K562 (cell line): ENCODE results near the gene ITGAD. TPM values are rescaled to one million over a fixed set of nuclear protein-coding genes. Genes with fewer than 3 reads are reported as not detected.
A peak's percentile ranks its signal among the peaks of the same experiment; 100 is the strongest.

Source experiments
- ATAC-seq: fragments of 200-7000 bp; cut with Tn5 transposase; 3 replicates; pipeline ENCODE4 v1.9.1; 2020; ENCODE audit warnings: moderate library complexity
- BruUV-seq: library from RNA; stranded (reverse); fragments of 400-500 nt; replicated peaks from 2 replicates; lab custom pipeline; 2021; lab: Mats Ljungman, UMichigan
- CTCF ChIA-PET: fragments of 300-600 bp; formaldehyde crosslinking; extraction: SDS; loops from one replicate; lab custom pipeline; 2021; ENCODE audit warnings: low intra/inter-chr PET ratio; lab: Yijun Ruan, JAX
- POLR2A ChIA-PET: fragments of 300-600, 350-650 bp; sonication (Branson Sonifier 250); formaldehyde crosslinking; extraction: SDS; loops from one replicate; lab custom pipeline; 2021; ENCODE audit warnings: antibody characterized with exemption, inconsistent platforms; lab: Yijun Ruan, JAX
- DNase-seq, 4 experiments: peaks; one replicate each; pipeline versions ENCODE4 v3.0.0 to v3.0.0-alpha.2; 2011 to 2018; ENCODE audit warnings: low spot score in 3 of 4, mixed read lengths in 3 of 4; ENCODE audit errors: extremely low read depth in 1 of 4
- FAIRE-seq: peaks from 2 replicates; lab custom pipeline; 2011; peaks lifted over from hg19 to GRCh38; lab: Jason Lieb, UNC
- H2AFZ ChIP-seq: 2 replicates; pipeline ENCODE4 v1.6.0; 2011; ENCODE audit warnings: low read depth, low read length, control low read depth, inconsistent platforms
- H3K27ac ChIP-seq: fragments of 200-600 bp; 3 replicates; pipeline ENCODE4 v1.8.0; 2011; ENCODE audit warnings: low read depth, mild to moderate bottlenecking, control low read depth, inconsistent platforms, low read length, moderate library complexity, mixed read lengths; ENCODE audit errors: extremely low read depth
- H3K27me3 ChIP-seq, 2 experiments: fragments of 300-600 bp in 1 of 2; 2 replicates in 1 of 2; 3 replicates in 1 of 2; pipeline versions ENCODE4 v1.6.0 to v1.8.0; 2011; ENCODE audit warnings: inconsistent platforms in 2 of 2, low read length in 2 of 2, mild to moderate bottlenecking in 1 of 2, mixed read lengths in 1 of 2, moderate library complexity in 1 of 2; ENCODE audit not compliant: control insufficient read depth in 2 of 2, insufficient read depth in 2 of 2
- H3K36me3 ChIP-seq: fragments of 300-600 bp; 3 replicates; pipeline ENCODE4 v1.8.0; 2011; ENCODE audit warnings: mild to moderate bottlenecking, low read length, inconsistent platforms; ENCODE audit not compliant: control insufficient read depth, insufficient read depth
- H3K4me1 ChIP-seq, 2 experiments: fragments of 200-600 bp in 1 of 2; replicated peaks in 1 of 2; 2 replicates in 1 of 2; 3 replicates in 1 of 2; pipeline versions ENCODE4 v1.5.1 to v1.8.0; 2011; ENCODE audit warnings: inconsistent platforms in 2 of 2, low read length in 2 of 2, mild to moderate bottlenecking in 1 of 2, mixed read lengths in 1 of 2, moderate library complexity in 1 of 2; ENCODE audit not compliant: control insufficient read depth in 2 of 2, insufficient read depth in 2 of 2
- H3K4me2 ChIP-seq: 2 replicates; pipeline ENCODE4 v1.6.1; 2011; ENCODE audit warnings: low read length, control low read depth, inconsistent platforms, mixed read lengths; ENCODE audit not compliant: insufficient read depth
- H3K4me3 ChIP-seq: fragments of 200-600 bp; sonication (generic), shearing (Covaris generic); 2 replicates; pipeline ENCODE4 v1.5.1; 2016; ENCODE audit warnings: control low read depth, inconsistent platforms
- H3K79me2 ChIP-seq: fragments of 200-600 bp; 3 replicates; pipeline ENCODE4 v1.8.0; 2011; ENCODE audit warnings: low read length, inconsistent platforms; ENCODE audit not compliant: control insufficient read depth, insufficient read depth
- H3K9ac ChIP-seq, 2 experiments: 2 replicates each; pipeline versions ENCODE4 v1.6.0 to v1.6.1; 2011; ENCODE audit warnings: low read depth in 2 of 2, low read length in 2 of 2, control low read depth in 1 of 2, inconsistent platforms in 1 of 2, mild to moderate bottlenecking in 1 of 2, mixed read lengths in 1 of 2; ENCODE audit not compliant: insufficient read depth in 1 of 2
- H3K9me1 ChIP-seq: one replicate; pipeline ENCODE4 v1.6.0; 2011; ENCODE audit warnings: inconsistent platforms, mild to moderate bottlenecking, low read length, moderate library complexity; ENCODE audit not compliant: control insufficient read depth, insufficient read depth
- H3K9me3 ChIP-seq: replicated peaks from 2 replicates; pipeline ENCODE4 v1.5.1; 2011; ENCODE audit warnings: low read depth, low read length, inconsistent platforms; ENCODE audit not compliant: control insufficient read depth, insufficient read depth
- H4K20me1 ChIP-seq: replicated peaks from 2 replicates; pipeline ENCODE4 v1.6.1; 2011; ENCODE audit warnings: low read length, inconsistent platforms, mixed read lengths; ENCODE audit not compliant: control insufficient read depth, insufficient read depth
- AFF4 ChIP-seq: sonication (generic); formaldehyde crosslinking; IDR thresholded peaks from 2 replicates; pipeline ENCODE4 v1.8.0; 2023; ENCODE audit warnings: mild to moderate bottlenecking, missing genetic modification reagents
- FUS ChIP-seq: fragments of 200-400 bp; formaldehyde crosslinking; optimal IDR thresholded peaks from 2 replicates; pipeline ENCODE3; 2017; ENCODE audit warnings: low read depth, low read length
- HMG20A ChIP-seq: fragments of 450-650 bp; formaldehyde crosslinking; conservative IDR thresholded peaks from 2 replicates; pipeline ENCODE4 v1.4.0; 2020; ENCODE audit warnings: mild to moderate bottlenecking, mixed read lengths
- IFI16 ChIP-seq: fragments of 250-450 bp; sonication (Bioruptor Pico); IDR thresholded peaks from 2 replicates; pipeline ENCODE4 v2.1.2; 2022; ENCODE audit warnings: mild to moderate bottlenecking, inconsistent platforms
- MEF2D ChIP-seq: conservative IDR thresholded peaks from 2 replicates; pipeline ENCODE4 v1.6.1; 2016; ENCODE audit warnings: low read depth, missing genetic modification characterization, missing compliant biosample characterization
- RBBP5 ChIP-seq: fragments of 200-600 bp; sonication (generic); IDR thresholded peaks from 2 replicates; pipeline ENCODE4 v1.6.1; 2012; ENCODE audit warnings: borderline replicate concordance, mild to moderate bottlenecking, low read length, control low read depth, inconsistent platforms; ENCODE audit not compliant: insufficient read depth, poor library complexity, severe bottlenecking
- SRSF3 ChIP-seq: fragments of 200-400 bp; formaldehyde crosslinking; IDR thresholded peaks from 2 replicates; pipeline ENCODE4 v1.6.1; 2016; ENCODE audit warnings: mild to moderate bottlenecking, low read length, moderate library complexity; ENCODE audit not compliant: insufficient read depth
- ZNF184 ChIP-seq: sonication (generic); formaldehyde crosslinking; IDR thresholded peaks from 2 replicates; pipeline ENCODE4 v1.5.0; 2020; ENCODE audit warnings: missing genetic modification reagents
- ZNF354B ChIP-seq: fragments of 250-450 bp; sonication (Bioruptor Pico); IDR thresholded peaks from 2 replicates; pipeline ENCODE4 v1.4.0; 2020
- WGBS: fragments of 100-300 bp; shearing (Covaris generic); methylation state at CpG from one replicate; pipeline ENCODE4 v1.1.6; 2016; ENCODE audit warnings: low coverage, mixed read lengths; ENCODE audit not compliant: insufficient coverage; ENCODE audit errors: missing lambda C conversion rate; 5-methylcytosine and 5-hydroxymethylcytosine counted together
- in situ Hi-C: fragments of 300-500 bp; cut with MboI; formaldehyde crosslinking; loops from 4 replicates; pipeline ENCODE4 v1.15.0; 2018; ENCODE audit warnings: inconsistent platforms, mixed read lengths
- intact Hi-C: fragments of 100-400 bp; cut with micrococcal nuclease; formaldehyde crosslinking; loops from 2 replicates; pipeline ENCODE4 v1.14.2; 2022
- polyA plus RNA-seq, 8 experiments: library from polyadenylated mRNA; depleted of rRNA in 4 of 8; stranded (reverse) in 5 of 8; unstranded in 3 of 8; fragments of >200 nt; fragmentation: Nextera tagmentation in 2 of 8; fragmentation: Illumina TruSeq in 1 of 8; extraction: Ambion mirVana in 2 of 8; extraction: Trizol in 1 of 8; gene quantifications; 2 replicates each; pipeline versions ENCODE4 v1.2.1 to v1.2.3, GENCODE V29; 2011 to 2014; ENCODE audit warnings: inconsistent platforms in 1 of 8, missing spikeins in 1 of 8
- total RNA-seq, 7 experiments: library from RNA; depleted of rRNA in 6 of 7; stranded (reverse); fragments of >200 nt in 6 of 7; fragmentation: Illumina TruSeq in 2 of 7; extraction: Trizol in 2 of 7; gene quantifications; 2 replicates each; pipeline versions ENCODE4 v1.2.1 to v1.2.3, GENCODE V29; 2011 to 2021; ENCODE audit warnings: low replicate concordance in 1 of 7
- TF ChIP-seq, protein P1 (sequence below): sonication (generic); formaldehyde crosslinking; IDR thresholded peaks from 2 replicates; pipeline ENCODE4 v1.8.0; 2023; ENCODE audit warnings: missing genetic modification reagents, mild to moderate bottlenecking, borderline replicate concordance

ITGAD gene
- total and polyA plus RNA-seq, 9 of the 15 experiments (the other 6 are each of a cell fraction or from before 2014, with no cell fraction given): not detected

DNA sequence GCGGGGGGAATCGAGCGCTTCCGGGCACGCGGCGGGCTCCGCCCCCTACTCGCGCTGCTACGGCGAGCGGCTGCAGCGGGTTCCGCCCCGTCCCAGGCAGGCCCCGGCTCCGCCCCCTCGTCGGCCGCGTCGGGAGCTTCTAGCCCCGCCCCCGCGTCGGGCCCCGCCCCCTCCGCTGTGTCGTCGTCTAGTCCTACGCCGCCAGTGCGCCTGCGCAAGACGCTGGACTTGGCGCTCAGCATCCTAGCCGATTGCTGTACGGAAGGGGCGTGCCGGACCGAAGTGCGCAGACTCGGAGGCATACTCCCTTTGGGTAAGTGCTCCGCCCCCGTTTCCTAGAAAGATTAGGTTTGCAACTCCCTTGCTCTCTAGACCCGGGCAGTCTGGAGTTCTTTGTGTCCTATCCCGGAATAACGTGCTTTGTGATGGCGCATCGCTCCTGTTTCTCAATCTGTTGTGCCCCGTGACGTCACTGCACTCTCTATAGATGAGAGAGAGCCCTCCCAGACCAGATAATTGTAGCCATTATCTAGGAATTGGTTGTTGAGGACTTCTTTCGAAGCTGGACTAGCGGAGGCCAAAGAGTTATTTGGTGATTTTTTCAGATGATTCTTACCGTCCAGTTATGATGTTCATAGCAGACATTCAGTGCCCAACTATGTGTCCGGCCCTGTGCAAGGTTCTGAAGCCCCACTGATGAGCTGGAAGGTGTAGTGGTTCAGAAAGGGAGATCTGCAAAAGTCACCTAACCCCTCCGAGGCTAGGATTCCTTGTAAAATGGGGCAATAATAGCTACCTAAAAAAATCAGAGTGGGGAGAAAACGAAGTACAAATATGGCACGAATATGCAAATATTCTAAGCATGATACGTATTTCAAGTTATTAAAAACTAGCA lies 66.8 kb downstream of the ITGAD start:
- peaks cover 4% of the 10 kb centered on the region for H4K20me1 ChIP-seq
- peak overlapping the region; percentile 83 for H3K4me3 ChIP-seq
- DNase-seq: peak; percentile 95 to 99 (median 96)
- H3K27me3 ChIP-seq: no peaks in the 10 kb centered on the region
- no peaks in the 10 kb centered on the region for H3K9me3 ChIP-seq
- H3K4me2 ChIP-seq: peak overlapping the region; percentile 97
- intact Hi-C loops: loop anchor here (5.0 to 10.0 kb wide), 3 partner anchors 47 to 505 kb away; partner anchors contain the start of genes RUSF1 and SETD1A
- H2AFZ ChIP-seq: peak overlapping the region; percentile 99
- H3K4me1 ChIP-seq: peaks cover 24 to 50% of the 10 kb centered on the region in 2 experiments
- peak; percentile 98 for FAIRE-seq
- peaks cover 53% of the 10 kb centered on the region; the same call in 2 of the 3 replicates for H3K36me3 ChIP-seq
- ChIA-PET CTCF (interaction anchor here (0.6 to 1.0 kb wide), 5 partner anchors 237 to 459 kb away, joined by 3 to 4 read pairs (median 3); no protein-coding TSS in a partner anchor), POLR2A (interaction anchor here (0.6 to 1.9 kb wide), 17 partner anchors 8 to 901 kb away, joined by 3 to 15 read pairs (median 4); partner anchors contain the start of genes FUS and RUSF1)
- no peaks in the 10 kb centered on the region for H3K9me1 ChIP-seq
- under 1% methylated on average over 45 of the region's 61 CpGs for WGBS
- H3K79me2 ChIP-seq: peaks cover 54% of the 10 kb centered on the region
- peak overlapping the region; percentile 98 to 100 for H3K9ac ChIP-seq
- ATAC-seq: peak; percentile 82
- peak overlapping the region; percentile 99 for H3K27ac ChIP-seq
- in situ Hi-C loops: loop anchor here (10.0 kb wide), 1 partner anchor 235 kb away; no protein-coding TSS in a partner anchor
- BruUV-seq: no TSS peak
- TF ChIP-seq MEF2D (tag) (no peak), ZNF354B (CRISPR knock-in tag) (no peak), IFI16 (CRISPR knock-in tag) (no peak), ZNF184 (no peak), SRSF3 (no peak), FUS (no peak), AFF4 (CRISPR knock-in tag) (no peak), HMG20A (CRISPR knock-in tag) (no peak), RBBP5 (peak; percentile 10)
- TF ChIP-seq, protein P1, sequence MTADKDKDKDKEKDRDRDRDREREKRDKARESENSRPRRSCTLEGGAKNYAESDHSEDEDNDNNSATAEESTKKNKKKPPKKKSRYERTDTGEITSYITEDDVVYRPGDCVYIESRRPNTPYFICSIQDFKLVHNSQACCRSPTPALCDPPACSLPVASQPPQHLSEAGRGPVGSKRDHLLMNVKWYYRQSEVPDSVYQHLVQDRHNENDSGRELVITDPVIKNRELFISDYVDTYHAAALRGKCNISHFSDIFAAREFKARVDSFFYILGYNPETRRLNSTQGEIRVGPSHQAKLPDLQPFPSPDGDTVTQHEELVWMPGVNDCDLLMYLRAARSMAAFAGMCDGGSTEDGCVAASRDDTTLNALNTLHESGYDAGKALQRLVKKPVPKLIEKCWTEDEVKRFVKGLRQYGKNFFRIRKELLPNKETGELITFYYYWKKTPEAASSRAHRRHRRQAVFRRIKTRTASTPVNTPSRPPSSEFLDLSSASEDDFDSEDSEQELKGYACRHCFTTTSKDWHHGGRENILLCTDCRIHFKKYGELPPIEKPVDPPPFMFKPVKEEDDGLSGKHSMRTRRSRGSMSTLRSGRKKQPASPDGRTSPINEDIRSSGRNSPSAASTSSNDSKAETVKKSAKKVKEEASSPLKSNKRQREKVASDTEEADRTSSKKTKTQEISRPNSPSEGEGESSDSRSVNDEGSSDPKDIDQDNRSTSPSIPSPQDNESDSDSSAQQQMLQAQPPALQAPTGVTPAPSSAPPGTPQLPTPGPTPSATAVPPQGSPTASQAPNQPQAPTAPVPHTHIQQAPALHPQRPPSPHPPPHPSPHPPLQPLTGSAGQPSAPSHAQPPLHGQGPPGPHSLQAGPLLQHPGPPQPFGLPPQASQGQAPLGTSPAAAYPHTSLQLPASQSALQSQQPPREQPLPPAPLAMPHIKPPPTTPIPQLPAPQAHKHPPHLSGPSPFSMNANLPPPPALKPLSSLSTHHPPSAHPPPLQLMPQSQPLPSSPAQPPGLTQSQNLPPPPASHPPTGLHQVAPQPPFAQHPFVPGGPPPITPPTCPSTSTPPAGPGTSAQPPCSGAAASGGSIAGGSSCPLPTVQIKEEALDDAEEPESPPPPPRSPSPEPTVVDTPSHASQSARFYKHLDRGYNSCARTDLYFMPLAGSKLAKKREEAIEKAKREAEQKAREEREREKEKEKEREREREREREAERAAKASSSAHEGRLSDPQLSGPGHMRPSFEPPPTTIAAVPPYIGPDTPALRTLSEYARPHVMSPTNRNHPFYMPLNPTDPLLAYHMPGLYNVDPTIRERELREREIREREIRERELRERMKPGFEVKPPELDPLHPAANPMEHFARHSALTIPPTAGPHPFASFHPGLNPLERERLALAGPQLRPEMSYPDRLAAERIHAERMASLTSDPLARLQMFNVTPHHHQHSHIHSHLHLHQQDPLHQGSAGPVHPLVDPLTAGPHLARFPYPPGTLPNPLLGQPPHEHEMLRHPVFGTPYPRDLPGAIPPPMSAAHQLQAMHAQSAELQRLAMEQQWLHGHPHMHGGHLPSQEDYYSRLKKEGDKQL (CRISPR knock-in tag): no peak
